HG03439 (cell line): ENCODE results near the gene MMP20.

ENCODE experiments used
- ATAC-seq: cut with Tn5 transposase; IDR thresholded peaks from one replicate; pipeline ENCODE4 v1.9.1; 2021; ENCODE audit warnings: mild to moderate bottlenecking, moderate library complexity; ENCODE audit not compliant: unreplicated experiment

MMP20 gene

DNA sequence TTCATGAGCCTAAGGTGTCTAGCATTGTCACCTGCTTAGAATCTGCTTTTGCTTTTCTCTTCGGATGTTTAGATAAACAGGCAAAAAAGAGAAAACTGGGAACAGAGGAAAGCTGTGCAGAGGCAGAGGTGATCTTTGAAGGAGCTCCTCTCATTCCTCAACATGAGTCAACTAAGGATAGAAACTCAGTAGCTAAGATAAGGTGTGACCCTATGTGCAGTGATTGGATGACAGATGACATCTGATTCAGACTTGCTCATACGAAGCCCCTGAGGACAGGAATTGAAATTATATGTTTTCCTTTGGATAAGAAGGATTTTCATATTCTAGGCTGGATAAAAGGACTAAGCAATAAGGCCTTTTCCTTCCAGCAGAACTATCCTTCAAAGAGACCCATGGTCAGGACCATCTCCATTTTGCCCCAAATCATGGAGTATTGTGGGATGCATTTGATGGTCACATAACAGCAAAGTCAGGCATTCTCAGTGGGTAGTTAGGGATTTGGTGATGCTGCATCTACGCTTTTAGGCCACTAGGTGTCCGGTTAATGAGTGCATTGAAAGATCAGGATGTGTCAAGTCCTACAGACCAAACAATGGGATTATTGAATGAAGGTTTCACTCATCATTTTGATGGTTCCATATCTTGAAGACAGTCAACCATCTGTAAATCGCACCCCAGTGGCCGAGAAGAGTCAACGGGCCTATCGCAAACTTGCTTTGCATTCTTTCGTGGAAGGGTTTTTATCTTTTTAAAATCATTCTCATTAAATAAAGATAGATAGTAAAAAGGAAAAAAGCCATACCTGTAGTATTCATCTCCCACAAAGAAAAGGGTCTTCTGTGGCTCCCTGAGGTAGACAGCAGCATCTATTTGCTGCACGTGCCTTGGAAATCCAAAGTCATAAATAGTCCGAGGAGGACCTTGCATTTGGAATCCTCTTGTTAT, 32.2 kb downstream of the MMP20 start:
- no peak for ATAC-seq

DNA sequence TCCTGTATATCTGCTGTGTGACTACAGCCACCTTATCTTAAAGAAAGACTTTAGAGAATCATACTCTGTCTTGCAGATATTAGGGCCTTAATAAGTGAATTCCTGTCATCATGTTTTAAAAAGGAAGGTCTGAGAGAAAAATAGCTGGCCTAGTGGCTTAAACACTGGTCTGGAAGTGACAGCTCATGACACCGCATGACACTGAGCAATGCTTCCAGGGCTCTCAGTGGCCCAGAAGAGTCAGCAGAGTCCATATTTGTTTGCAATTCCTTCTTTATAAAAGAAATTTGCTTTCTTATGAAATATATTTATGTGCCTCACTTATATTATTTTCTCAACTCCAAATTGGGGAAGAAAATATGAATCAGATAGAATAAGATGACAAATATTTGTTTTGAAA, 33.0 kb downstream of the MMP20 start:
- no peak for ATAC-seq

DNA sequence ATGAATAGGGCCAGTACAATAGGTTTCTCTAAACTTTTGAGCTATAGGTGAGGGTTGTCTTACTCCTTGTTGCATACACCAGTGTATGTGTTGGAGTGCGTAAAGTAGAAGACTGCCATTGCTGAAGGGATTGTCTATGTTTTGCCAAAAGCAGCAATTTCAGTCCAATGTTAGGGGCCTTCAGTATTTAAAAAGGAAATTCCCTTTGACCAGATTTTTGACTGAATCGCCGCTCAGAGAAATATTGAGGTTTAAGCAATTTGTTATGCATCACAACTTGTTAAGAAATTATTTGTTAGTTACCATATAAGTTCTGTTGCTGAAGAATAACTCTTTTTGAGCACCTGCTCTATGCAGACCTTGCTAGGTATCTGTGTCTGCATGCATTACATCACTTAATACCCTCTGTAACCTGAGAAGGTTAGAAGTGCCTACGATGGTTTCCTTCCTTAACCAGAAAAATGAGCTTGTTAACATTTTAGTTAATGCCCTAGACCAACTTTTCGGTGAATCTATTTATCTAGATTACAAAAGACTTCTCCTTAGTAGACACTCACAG, 33.9 kb downstream of the MMP20 start:
- ATAC-seq: no peak

GRCh38 chr11:102590276-102591049, 34.7 kb downstream of the MMP20 start:
- no peak for ATAC-seq

GRCh38 chr11:102589047-102589459, 36.1 kb downstream of the MMP20 start:
- peak; percentile 60 for ATAC-seq

- no peak for ATAC-seq
Measured at GRCh38 chr11:102587722-102588121, 37.4 kb downstream of the MMP20 start.

- no peak for ATAC-seq
Measured at GRCh38 chr11:102583141-102583873, 41.8 kb downstream of the MMP20 start.

- no peak for ATAC-seq
Measured at GRCh38 chr11:102582140-102582539, 43.0 kb downstream of the MMP20 start.

DNA sequence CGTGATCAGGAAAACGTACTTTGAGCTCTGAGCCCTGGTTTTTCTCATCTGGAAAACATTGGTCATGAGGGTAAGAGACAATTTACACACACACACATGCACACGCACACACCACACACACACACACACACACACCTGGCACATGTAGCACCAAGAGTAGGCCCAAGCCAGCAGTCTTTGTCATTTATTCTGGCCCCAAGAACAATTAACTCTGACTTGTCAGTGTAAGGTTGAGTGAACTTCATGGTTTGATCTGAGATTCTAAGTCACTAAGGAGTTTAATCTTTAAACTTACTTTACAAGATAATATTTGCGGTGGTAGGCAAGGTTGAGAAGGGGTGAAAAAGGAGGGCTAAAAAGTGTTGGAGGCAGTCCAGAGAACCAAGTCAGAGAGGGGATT, 44.1 kb downstream of the MMP20 start:
- no peak for ATAC-seq

GRCh38 chr11:102580185-102580951, 44.8 kb downstream of the MMP20 start:
- peak; percentile 52 for ATAC-seq

- no peak for ATAC-seq
Measured at GRCh38 chr11:102577723-102578122, 47.4 kb downstream of the MMP20 start.

- ATAC-seq: no peak
Measured at GRCh38 chr11:102577182-102577581, 48.0 kb downstream of the MMP20 start.

GRCh38 chr11:102576350-102576749, 48.8 kb downstream of the MMP20 start:
- ATAC-seq: no peak

- ATAC-seq: no peak
Measured at GRCh38 chr11:102575012-102575411, 50.1 kb downstream of the MMP20 start.

GRCh38 chr11:102573851-102574250, 51.3 kb downstream of the MMP20 start:
- no peak for ATAC-seq

DNA sequence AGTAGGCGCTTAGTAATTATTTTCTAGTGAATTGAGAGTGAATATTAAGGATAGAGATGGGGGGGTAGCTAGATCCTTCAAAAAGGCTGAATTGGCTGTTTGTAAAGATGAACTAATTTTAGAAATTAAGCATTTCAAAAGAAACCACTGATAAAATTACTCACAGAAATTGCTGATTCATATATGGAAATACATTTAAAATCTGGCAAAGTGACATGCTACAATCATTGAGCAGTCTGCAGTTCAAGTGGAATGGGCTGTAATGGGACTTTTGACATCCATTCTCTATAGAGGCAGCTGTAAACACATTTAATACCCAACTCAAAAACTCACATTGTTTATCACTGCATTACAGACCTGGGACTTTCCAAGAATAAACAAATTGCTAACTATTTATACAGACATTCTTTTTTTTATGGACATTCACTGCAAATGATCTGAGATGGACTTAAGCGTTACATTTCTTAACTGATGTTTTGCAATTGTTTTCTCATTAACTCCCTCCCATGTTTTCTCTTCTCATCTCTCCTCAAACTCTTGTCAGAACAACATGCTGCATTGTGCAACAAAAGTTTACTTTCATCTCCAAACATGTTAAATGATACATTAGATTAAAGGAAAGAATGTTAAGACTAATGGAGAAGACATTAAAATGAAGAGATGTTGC, 52.4 kb downstream of the MMP20 start:
- ATAC-seq: no peak

- ATAC-seq: no peak
Measured at GRCh38 chr11:102568851-102569250, 56.3 kb downstream of the MMP20 start.

GRCh38 chr11:102566112-102566511, 59.0 kb downstream of the MMP20 start:
- ATAC-seq: no peak

- peak; percentile 60 for ATAC-seq
Measured at GRCh38 chr11:102564110-102564509, 61.0 kb downstream of the MMP20 start.

DNA sequence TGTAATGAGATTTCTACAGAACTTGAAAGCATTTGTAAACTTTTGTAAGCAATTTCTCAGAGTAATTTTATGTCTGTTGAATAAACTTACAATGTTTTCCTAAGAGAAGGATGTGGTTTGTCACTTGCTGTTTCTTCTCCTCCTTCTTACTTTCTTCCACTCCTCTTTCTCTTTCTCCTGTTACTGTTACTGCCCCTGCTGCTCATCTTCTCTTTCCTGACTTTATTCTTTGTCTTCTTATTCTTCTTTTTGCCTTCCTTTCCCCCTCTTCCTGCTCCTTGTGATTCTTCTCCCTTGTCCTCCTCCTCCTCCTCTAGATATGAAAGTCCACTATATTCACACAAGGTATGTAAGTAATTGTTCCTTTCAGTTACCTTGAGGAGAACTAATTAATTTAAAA, 63.5 kb downstream of the MMP20 start:
- no peak for ATAC-seq
